HTR-8/SVneo (cell line): Measurements from ENCODE around the gene WSB2.

Experiments
- DNase-seq: peaks from one replicate; pipeline ENCODE4 v3.0.0; 2011; ENCODE audit warnings: low spot score, mixed read lengths; ENCODE audit not compliant: insufficient read length
- FAIRE-seq: peaks from 2 replicates; lab custom pipeline; 2011; peaks lifted over from hg19 to GRCh38; lab: Jason Lieb, UNC

WSB2 gene

DNA sequence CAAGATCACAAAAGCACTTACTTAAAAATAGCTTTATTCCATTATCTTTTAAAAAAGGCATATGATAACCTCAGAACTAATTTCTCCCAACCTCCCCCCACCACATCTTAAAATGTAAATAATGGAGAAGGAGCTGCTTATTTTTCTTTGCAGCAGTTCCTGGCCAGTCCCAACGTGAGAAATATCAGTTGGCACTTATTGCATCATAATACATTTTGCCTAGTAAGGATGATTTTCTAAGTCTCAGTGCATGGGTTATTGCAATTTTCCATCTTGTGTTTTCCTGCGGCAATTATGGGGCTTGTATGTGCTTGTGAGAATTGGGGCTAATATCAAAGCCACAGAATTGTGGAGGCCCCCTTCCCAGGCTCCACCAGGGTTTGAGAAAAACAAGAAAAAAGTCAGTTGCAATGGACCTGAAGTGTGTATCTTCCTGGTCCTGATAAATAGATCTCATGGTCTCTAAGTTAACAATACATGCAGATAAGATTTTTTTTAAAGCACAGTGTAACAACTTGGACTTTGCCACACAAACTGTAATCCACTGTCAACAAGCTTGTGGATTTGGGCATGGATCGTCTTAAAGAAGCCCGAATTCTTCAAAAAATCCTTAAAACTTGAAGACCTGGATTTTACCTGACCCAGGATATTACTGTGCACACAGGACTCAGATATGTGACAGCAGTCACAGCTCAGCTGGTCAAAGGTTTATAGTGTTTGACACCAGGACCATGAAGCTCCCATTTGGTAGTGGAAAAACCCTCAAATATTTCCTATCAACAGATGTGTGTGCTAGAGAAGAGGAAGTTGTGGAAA, 2.8 kb upstream of the WSB2 start:
- FAIRE-seq, result no peak
- DNase-seq, result no peak

DNA sequence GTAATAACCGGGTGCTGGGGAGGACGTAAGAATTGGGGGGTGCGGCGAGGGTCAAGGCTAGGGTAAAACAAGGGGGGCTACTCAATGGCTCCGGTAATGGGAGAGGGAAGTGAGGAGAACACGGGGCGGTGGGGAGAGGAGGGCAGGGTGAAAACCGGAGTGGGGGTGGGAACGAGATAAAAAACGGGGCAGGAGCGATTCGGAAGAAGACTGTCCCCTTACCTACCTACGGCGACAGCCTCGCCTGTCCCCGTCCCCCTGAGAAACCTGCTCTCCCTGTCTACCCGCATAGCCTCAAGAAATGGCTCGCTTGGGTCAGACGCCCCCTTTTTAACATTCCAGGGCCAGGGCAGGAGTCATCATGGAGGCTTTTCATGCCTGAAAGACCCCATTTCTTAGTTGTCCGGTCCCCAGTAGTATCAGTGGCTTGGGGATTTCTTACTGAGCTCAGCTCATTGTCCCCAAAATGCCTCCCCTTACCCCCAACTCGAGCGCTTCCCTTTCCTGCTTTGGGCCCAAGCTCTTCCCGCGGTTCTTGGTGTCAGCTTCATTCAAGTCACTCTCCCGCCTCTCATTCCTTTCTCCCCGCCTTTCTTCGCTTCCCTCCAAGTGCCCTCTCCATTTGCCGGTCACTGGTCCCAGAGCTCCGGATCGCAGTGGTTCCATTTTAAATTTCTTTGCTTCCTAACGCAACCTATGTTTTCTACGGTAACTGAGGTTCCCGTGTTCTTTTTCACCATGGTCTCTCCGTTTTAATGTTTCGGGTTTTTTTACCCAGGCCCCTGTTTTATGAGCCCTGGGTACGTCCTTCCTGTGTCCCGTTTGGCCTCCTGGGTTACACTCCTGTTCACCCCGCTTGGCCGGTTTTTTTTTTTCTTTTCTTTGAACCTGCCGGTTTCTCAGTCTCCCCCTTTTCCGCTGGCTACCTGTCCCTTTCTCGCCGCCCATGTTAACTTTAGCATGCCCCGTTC, 1.2 kb upstream of the WSB2 start:
- FAIRE-seq, result no peak
- peak; percentile 45 for DNase-seq

DNA sequence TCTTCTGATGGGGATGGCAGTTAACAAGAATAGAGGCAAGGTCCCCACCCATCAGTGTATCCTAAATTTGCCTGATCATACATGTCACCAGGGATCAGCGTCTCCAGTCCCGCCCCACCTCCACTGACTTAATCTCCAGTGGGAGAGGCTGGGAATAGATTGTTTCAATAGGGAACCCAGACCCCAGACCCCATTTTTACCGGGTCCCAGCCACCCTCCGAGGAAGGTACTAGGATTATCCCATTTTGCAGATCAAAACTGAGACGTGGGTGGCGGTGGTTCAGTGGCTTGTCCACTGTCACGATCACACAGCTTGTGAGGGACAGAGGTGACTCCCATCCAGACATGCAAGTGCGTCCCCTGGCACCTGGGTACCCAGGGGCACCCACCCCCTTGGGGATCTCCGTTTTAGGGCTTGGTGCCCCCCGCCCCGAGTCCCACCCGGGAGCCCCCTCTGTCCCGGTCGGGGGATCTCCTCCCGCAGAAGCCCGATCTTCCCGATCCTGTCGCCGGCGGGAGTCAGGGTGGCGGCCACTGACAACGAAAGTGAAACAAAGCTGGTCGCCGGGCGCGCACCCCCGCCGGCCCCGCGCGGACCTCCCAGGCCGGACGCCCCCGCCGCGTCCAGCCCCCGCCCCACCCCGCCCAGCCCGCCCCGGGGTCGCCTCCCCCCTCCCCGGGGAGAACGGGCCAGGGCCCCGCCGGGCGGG, 523 bp downstream of the WSB2 start:
- no peak for FAIRE-seq

DNA sequence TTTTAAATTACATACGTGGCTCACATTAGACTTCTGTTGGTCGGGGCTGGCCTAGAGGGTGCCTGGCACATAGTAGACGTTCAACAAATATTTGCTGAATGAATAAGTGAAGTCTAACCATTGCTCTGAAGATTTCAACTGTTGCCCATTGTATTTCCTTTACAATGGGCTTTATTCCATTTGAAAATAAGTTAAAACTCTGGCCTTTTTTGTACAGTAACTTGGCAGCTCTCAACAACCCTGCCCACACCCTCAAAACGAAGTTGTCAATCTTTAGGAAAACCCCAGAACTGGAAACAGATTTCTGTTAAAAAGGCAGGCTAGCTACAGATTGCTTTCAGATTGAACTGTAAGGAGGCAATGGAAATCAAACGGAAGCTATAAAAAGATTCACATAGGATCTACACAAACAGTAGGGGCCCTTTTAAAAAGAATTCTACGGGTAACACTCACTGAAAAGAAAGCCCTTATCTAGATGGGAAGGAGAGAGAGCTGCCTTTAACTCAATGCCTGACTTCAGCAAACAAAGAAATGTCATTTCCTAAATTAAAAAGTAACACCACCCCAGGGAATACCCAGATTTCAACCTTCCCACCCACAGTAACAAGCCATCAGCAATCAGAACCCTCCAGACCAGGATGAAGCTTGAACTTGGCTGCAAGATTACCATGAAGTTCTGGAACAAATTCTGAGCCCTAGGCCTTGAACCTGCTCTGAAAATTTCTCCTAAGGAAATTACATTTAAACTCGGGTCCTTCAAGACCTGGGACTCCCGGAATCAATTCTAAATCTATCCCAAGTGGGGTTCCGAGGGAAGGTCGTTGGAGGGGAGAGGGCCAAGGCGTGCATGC, 1.4 kb downstream of the WSB2 start:
- FAIRE-seq (no peak), DNase-seq (no peak)

More for the DNA sequence above, 523 bp downstream of the WSB2 start:
- peak; percentile 48 for DNase-seq

DNA sequence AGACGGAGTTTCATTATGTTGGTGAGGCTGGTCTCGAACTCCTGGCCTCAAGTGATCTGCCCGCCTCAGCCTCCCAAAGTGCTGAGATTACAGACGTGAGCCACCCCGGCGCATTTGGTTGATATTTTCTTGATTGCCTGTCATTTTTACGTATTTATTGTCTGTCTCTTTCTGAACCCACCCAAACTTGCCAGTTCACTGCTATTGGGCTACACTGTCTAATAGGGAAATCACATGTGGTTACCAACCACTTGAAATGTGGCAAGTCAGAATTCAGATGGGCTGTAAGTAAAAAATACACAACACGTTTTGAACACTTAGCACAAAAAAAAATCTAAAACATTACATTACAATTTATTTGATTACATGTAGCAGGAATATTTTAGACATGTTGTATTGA, 2.1 kb downstream of the WSB2 start:
- no peak for DNase-seq
- FAIRE-seq, result no peak

DNA sequence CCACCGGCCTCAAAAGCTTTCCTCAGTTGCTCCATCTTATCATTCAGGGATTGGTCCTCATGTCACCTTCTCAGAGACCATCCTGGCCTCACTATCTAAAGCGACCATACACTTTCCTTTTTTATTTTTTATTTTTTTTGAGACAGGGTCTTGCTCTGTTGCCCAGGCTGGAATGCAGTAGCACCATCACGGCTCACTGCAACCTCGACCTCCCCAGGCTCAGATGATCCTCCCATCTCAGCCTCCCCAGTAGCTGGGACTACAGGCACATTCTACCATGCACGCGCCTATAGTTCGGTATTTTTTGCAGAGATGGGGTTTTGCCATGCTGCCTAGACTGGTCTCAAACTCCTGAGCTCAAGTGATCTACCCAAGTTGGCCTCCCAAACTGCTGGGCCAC, 2.8 kb downstream of the WSB2 start:
- FAIRE-seq (no peak), DNase-seq (no peak)

DNA sequence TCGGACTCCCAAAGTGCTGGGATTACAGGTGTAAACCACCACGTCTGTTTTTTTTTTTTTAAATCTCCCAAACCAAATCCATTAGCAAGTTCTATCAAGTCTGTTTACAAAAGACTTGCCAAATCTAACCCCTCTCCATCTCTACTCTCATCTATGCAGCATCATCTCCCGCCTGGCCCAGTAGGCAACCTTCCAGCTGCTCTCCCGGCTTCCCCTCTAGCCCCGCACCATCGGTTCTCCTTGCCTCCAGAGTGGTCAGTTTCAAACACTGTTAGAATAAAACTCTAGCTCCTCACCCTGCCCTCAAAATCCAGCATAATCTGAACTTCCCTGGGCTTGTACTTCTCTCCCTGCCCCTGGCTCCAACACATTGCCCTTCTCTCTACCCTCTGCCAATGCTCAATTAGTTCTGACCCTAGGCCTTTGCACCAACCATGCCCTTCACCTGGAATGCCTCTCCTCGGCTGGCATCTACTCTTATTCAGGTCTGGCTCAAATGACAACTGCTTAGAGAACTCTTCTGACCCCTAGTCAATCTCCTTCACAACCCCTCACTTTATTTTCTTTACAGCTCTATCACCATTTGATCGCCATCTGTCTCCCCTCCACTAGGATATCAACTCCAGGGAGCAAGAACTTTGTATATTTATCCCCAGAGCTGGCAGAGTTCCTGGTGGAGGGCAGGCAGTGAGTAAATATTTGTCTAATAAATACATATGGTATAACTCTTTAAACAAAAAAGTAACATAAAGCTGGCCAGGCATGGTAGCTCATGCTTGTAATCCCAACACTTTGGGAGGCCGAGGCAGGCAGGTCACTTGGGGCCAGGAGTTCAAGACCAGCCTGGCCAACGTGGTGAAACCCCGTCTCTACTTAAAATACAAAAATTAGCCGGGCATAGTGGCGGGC, 4.9 kb downstream of the WSB2 start:
- no peak for FAIRE-seq
- DNase-seq, result no peak

DNA sequence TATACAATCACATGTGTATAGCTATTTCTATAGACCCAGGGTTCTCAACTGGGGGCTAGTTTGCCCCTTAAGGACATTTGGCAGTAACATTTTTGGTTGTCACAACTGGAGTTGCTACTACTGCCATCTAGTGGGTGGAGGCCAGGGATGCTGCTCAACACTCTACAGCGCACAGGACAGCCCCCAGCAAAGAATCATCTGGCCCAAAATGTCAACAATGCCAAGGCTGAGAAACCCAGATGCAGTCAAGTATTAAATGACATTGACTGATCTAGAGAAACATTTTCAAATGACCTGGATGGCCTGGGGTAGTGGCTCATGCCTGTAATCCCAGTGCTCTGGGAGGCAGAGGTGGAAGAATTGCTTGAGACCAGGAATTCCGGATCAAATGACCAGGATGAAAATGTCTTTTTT, 5.8 kb downstream of the WSB2 start:
- DNase-seq (no peak), FAIRE-seq (no peak)

DNA sequence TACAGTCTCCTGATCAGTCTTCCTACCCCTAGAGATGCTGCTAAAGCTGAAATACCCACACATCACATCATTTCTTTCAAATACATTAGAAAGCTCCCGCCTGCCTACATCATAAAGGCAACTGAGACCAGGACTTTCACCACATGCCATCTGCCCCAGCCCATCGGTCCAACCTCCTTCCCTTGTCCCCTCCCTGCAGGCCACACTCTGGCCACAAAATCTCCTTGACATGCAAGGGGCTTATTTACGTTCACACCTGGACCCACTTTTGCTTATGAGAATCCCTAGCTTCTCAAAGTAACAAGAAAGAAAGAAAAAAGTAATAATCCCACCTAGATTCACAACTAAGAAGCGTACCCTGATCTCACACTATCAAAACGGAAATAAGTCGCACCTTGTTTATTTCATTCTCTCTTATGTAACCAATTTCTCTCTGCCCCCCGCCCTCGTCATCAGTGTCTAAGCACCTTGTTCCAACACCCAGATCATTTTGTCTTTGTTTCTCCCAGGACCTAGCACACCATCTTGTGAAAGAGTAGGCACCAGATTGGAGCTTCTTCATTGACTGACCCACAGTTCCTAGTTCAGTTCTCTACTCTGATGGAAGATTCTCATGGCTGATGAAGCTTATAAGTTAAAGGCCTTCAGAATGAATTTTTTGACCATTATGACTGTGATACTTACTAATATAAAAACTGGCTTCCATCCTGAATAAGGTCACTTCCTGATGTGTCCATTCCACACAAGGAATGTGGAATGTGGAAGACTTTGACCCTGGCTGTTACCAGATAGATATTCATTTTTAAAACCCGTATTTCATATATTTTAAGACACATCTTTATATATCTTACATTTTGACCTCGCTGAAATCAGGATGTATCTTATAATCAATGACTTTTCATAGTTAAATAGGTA, 7.7 kb downstream of the WSB2 start:
- FAIRE-seq, result no peak
- no peak for DNase-seq

DNA sequence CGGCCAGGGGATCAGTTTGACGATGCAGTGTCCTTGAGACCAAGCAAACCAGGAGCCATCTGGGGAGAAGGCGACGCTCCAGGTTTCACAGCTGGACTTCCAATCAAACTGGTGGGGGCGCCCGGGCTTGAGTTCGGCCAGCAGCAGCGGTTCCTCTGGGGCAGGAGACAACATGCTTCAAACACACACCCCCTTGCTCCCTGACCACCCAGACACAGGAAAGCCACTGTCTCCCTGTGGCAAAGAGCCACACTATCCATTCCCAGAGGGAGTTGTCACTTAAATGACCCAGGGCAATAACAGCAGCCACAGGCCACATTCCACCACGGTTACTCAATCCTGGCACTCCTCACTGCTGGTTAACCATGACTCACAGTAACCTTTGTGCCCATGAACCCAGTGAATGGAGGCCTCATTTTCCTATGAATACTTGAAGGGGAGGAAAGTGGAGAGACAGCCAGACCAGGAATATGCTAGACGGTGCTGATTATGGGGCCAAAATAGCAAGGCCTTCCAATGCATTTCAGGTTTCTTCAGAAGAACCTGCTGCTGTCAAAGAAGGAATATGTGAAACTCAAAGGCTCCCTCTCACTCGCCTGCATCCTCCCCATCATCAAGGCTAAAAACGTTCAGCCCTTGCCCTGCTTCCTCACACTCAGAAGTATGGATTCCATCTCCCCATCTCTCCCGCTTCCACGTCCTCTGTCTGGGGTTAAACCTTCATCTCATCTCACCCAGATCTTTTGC, 8.5 kb downstream of the WSB2 start:
- DNase-seq (peak; percentile 93), FAIRE-seq (peak; percentile 89)

DNA sequence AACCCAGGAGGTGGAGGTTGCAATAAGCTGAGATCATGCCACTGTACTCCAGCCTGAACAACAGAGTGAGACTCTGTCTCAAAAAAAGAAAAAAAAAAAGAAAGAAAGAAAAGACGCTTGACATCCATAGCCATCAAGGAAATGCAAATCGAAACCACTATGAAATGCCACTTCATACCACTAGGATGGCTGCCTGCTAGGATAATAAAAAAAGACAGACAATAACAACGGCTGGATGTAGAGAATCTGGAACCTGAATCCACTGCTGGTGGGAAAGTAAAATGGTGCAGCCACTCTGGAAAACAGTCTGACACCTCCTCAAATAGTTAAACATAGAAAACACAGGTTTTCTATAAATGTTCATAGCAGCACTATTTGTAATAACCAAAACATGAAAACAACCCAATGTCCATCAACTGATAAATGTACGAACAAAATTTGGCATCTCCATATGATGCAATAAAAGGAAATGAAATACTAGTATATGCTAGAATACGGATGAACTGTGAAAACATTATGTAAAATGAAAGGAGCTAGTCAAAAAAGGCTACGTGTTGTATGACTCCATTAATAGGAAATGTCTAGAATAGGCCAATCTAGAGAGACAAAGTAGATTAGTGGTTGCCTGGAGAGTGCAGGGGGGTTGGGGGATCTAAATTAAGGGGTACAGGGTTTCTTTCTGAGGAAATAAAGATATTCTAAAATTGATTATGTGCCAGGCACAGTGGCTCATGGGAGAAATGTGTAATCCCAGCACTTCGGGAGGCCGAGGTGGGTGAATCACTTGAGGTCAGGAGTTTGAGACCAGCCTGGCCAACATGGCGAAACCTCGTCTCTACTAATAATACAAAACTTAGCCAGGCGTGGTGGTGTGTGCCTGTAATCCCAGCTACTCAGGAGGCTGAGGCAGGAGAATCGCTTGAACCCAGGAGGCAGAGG, 9.7 kb downstream of the WSB2 start:
- FAIRE-seq (no peak), DNase-seq (no peak)

DNA sequence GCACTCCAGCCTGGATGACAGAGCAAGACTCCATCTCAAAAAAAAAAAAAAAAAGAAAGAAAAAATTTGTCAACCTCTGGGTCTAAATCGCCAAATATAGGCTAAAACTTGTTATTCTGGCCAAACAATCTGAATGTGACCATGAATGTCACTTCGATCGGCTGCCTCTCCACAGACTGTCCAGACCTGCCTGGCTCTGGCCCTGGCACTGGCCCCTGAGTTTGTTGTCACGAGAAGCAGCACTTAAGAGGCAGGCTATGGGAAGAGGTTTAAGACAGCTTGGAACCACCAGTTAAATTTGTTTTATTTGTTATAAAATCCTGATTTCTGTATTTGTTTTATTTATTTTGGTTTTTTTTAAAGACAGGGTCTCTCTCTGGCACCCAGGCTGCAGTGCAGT, 14.5 kb downstream of the WSB2 start:
- DNase-seq (no peak), FAIRE-seq (no peak)

DNA sequence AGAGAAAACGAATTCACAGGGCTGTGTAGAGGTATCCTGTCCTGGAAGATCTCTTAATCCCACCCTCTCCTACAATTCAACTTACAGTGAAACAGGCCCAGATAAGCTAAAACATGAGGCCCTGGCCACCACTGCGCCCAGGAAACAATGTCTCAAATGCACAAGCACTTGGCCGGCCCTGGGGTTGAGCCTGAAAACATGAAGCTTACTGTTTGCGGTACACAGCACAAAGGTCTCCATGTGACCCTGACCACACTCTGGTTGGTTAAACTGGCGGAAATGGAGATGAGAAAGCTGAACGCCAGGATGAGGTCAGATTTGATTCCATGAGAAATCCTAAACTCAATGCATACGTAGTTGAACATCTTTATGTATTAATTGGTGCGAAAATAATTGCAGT, 16.4 kb downstream of the WSB2 start:
- FAIRE-seq (no peak), DNase-seq (no peak)

DNA sequence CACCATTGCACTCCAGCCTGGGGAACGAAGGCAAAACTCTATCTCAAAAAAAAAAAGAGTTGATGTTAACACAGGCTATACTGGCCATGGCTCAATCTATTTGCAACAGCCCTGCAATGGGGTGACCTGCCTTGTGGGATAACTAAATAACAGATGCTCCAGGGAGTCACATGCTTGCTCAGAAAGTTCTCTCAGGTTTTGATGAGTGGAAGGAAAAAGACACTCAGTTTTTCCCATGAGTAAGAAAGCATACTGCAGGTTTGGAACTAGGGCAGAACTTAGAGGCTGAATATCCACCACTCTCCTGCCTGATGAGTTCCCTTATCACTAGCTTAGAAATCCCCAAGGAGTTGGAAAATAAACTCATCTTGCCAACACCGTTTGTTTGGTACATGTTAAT, 16.9 kb downstream of the WSB2 start:
- FAIRE-seq (no peak), DNase-seq (no peak)

DNA sequence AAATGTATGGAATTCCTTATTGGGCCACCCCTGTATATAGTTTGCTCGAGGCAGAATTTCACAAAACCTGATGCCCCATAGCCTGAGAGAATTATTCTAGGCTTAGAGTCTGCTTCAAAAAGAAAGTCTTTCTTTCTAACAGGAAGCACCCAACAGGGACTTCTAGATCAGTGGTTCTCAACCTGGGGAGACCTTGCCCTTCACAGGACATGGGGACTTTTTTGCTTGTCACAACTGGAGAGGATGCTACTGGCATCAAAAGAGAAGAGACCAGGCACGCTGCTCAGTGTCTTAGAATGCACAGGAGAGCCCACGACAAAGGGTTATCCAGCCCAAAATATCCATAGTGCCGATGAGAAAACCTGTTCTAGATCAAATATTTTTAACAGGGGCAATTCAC, 18.9 kb downstream of the WSB2 start:
- FAIRE-seq, result no peak
- DNase-seq, result no peak

DNA sequence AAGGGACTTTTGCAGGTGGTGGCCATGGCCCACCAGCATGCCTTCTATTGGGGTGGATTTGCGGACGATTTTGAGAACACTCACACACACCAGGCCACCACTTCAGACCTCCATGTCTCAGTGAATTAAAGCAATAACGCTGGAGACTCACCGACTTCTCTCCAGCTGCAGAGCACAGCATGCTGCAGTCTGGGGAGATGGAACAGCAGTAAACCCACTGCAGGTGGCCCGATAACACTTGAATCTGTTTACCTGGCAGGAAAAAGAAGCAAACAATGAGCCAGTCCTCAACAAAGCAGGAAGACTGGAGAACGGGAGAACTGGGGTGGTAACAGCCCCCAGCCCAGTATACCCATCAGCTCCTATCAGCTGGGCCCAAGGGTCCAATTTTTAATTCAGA, 22.8 kb downstream of the WSB2 start:
- DNase-seq (no peak), FAIRE-seq (no peak)
